Left lung (tissue), 10 donors: ENCODE measurements around the gene RARB. TPM values are rescaled to one million over a fixed set of nuclear protein-coding genes. Genes with fewer than 3 reads are reported as not detected.

ENCODE experiments used
- ATAC-seq: fragments of 200-7000 bp; cut with Tn5 transposase; one replicate; pipeline ENCODE4 v1.9.1; 2020; ENCODE audit warnings: moderate library complexity
- DNase-seq, 4 donors: peaks; one replicate each; pipeline ENCODE4 v3.0.0-alpha.2; 2013 to 2020
- H3K27ac ChIP-seq, 2 donors: fragments of 200-600 bp; sonication (generic) in 1 of 2; one replicate each; pipeline versions ENCODE4 v1.5.0 to v1.8.0; 2020 to 2021
- H3K27me3 ChIP-seq, 2 donors: fragments of 200-600 bp; sonication (generic) in 1 of 2; one replicate each; pipeline versions ENCODE4 v1.5.0 to v1.8.0; 2020 to 2021
- H3K36me3 ChIP-seq, 2 donors: fragments of 200-600 bp; sonication (generic) in 1 of 2; one replicate each; pipeline versions ENCODE4 v1.5.0 to v1.8.0; 2020 to 2021
- H3K4me1 ChIP-seq, 2 donors: fragments of 200-600 bp; one replicate each; pipeline ENCODE4 v1.8.0; 2021
- H3K4me3 ChIP-seq, 2 donors: fragments of 200-600 bp; sonication (generic) in 1 of 2; one replicate each; pipeline versions ENCODE4 v1.5.0 to v1.8.0; 2020 to 2021; ENCODE audit warnings: mild to moderate bottlenecking in 1 of 2
- H3K9me3 ChIP-seq, 2 donors: fragments of 200-600 bp; sonication (generic) in 1 of 2; one replicate each; pipeline versions ENCODE4 v1.5.0 to v1.8.0; 2020 to 2021
- CTCF ChIP-seq, 2 donors: fragments of 200-600 bp; sonication (generic) in 1 of 2; IDR thresholded peaks; one replicate each; pipeline versions ENCODE4 v1.5.0 to v1.8.0; 2021; ENCODE audit warnings: antibody characterized with exemption in 2 of 2
- intact Hi-C, 2 donors: fragments of 100-400 bp; cut with DNase I; formaldehyde crosslinking; loops; one replicate each; pipeline versions ENCODE4 v1.11.2 to v1.14.2; 2022
- polyA plus RNA-seq, 6 donors: library from polyadenylated mRNA; unstranded; fragments of 120-200 nt; gene quantifications; one replicate each; pipeline ENCODE4 v1.2.1, GENCODE V29; 2013; ENCODE audit not compliant: insufficient read length in 6 of 6
- total RNA-seq, 2 donors: library from RNA; stranded (reverse); fragmentation: NEBNext Ultra II Directional; extraction: Animal tissue kit (Norgen Biotek cat#: 25700); gene quantifications; one replicate each; pipeline ENCODE4 v1.2.1, GENCODE V29; 2021
- donor health status: DM: no; HTN: yes; CAD: no.
- donor health status: DM: no; HTN: no; CAD: no.

Gene RARB
- total and polyA plus RNA-seq, 8 donors: 4.1 to 40.1 (median 33.3) TPM

DNA sequence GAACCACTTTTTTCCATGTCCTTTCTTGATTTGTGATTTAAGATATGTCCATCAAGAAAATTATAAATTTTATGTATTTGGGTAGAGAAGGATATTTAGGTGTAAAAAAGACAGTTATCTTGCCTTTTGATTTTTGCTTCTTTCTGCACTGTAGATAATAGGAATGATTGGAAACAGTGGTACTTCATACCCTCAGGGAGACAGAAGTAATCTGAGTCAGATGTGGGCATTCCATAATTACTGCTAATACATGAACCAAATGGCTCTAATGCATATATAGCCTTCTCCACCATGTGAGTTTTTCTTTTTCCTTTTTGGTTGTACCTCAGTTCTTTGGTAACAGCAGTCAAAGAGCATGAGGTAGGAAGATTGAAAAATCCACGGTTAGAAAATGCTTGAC is 67.2 kb downstream of the RARB start:
- no peaks in the 10 kb centered on the region for H3K36me3 ChIP-seq
- H3K27ac ChIP-seq: no peak overlapping the region
- no peaks in the 10 kb centered on the region for H3K27me3 ChIP-seq
- peaks cover 0 to 60% of the 10 kb centered on the region in 2 donors for H3K9me3 ChIP-seq
- no peak for ATAC-seq
- intact Hi-C loops: no loop called here
- H3K4me1 ChIP-seq: no peaks in the 10 kb centered on the region
- H3K4me3 ChIP-seq: no peak overlapping the region
- DNase-seq: no peak
- TF ChIP-seq CTCF (IDR thresholded peaks at IDR 0.05): no peak

DNA sequence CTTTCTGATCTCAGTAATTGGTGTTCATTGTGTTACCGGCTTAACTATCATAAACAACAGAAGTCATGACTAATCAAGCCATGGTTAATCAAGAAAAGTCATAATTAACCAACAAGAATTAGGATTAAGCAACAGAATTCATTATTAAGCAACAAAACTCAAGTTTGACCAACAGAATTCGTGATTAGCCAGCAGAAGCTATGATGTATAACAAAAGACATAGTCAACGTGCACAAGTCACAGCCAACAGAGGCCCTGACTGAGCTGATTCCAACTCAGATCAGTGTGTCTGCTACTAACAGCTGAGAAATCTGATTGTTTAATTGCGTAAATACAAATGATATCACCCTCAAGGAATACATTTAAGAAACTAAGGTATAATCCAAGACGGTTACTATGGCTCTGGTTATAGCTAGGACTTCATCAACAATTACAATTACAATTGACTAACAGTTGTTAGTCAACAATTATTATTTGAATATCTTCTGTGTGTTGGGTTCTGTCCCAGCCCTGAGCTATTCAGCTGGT is 67.7 kb downstream of the RARB start:
- peak; percentile 36 for ATAC-seq
- Histone ChIP-seq H3K4me3 (no peak overlapping the region), H3K4me1 (no peaks in the 10 kb centered on the region), H3K27ac (no peak overlapping the region), H3K27me3 (no peaks in the 10 kb centered on the region), H3K36me3 (no peaks in the 10 kb centered on the region), H3K9me3 (peaks cover 0 to 60% of the 10 kb centered on the region in 2 donors)
- TF ChIP-seq CTCF (IDR thresholded peaks at IDR 0.05): no peak
- DNase-seq: no peak
- intact Hi-C loops: no loop called here

DNA sequence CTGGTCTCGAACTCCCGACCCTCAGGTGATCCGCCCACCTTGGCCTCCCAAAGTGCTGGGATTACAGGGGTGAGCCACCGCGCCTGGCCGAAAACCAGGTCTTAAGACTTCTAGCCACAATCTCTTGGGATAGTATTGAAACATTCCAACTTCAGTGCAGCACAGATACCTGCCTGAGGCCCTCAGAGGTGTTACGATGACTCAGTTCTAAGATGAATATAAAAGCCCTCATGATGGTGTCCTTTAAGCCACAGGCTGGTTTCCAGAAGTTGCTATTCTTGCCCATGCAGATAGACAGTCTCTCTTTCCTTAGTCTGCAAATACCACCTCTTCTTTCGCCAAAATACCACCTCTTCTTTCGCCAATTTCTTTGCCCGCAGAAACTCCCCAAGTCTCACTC is 69.0 kb downstream of the RARB start:
- TF ChIP-seq CTCF (IDR thresholded peaks at IDR 0.05): no peak
- intact Hi-C loops: no loop called here
- H3K36me3 ChIP-seq: no peaks in the 10 kb centered on the region
- ATAC-seq (no peak), DNase-seq (no peak)
- no peak overlapping the region for H3K4me3 ChIP-seq
- no peaks in the 10 kb centered on the region for H3K27me3 ChIP-seq
- H3K4me1 ChIP-seq: no peaks in the 10 kb centered on the region
- peaks cover 0 to 54% of the 10 kb centered on the region in 2 donors for H3K9me3 ChIP-seq
- no peak overlapping the region for H3K27ac ChIP-seq

DNA sequence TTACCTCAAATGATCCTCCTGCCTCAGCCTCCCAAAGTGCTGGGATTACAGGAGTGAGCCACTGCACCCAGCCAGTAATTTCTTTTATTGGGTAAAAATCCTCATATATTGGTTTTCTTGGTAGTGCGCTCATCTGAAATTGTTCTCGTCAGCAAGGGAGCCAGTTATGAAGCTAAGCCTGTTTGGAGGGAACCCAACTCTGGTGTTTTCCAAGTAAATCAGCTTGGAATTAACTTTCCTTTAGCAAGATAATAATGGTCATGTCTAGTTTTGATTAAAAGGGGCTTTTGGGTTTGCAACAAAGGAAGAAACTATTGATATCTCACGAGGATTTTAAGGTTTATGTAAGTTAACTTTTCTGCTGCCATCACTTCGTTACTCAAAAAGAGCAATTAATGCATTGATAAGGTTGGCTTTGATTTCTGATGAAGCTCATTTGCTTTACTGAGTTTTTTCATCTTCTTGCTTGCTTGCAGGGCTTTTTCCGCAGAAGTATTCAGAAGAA is 72.7 kb downstream of the RARB start:
- intact Hi-C loops: no loop called here
- peak in 2 of 4 donors; percentile 69 to 78 for DNase-seq
- no peak for ATAC-seq

GRCh38 chr3:25502233-25502632 is 74.2 kb downstream of the RARB start:
- peaks cover 0 to 4% of the 10 kb centered on the region in 2 donors for H3K9me3 ChIP-seq
- no peak for TF ChIP-seq CTCF (IDR thresholded peaks at IDR 0.05)
- no peaks in the 10 kb centered on the region for H3K36me3 ChIP-seq
- H3K4me1 ChIP-seq: no peaks in the 10 kb centered on the region
- DNase-seq: no peak
- H3K27ac ChIP-seq: no peak overlapping the region
- no peaks in the 10 kb centered on the region for H3K27me3 ChIP-seq
- no peak for ATAC-seq
- no peak overlapping the region for H3K4me3 ChIP-seq
- intact Hi-C loops: no loop called here

More for the DNA sequence above, 72.7 kb downstream of the RARB start:
- H3K27ac ChIP-seq: no peak overlapping the region
- no peaks in the 10 kb centered on the region for H3K27me3 ChIP-seq
- no peaks in the 10 kb centered on the region for H3K36me3 ChIP-seq
- no peaks in the 10 kb centered on the region for H3K4me1 ChIP-seq
- H3K4me3 ChIP-seq: no peak overlapping the region
- H3K9me3 ChIP-seq: peaks cover 0 to 18% of the 10 kb centered on the region in 2 donors
- no peak for TF ChIP-seq CTCF (IDR thresholded peaks at IDR 0.05)
